SIG-M5 treated with dmso at 0.1 percent for 504 hours (cell line): ENCODE data around the gene ARID5B.
A peak's percentile ranks its signal among the peaks of the same experiment; 100 is the strongest.
"Not testable (repeated sequence)": the region's sequence is repeated elsewhere in the genome, so short reads cannot be mapped to it uniquely, and the experiment has no call there.

Experiments
- DNase-seq: peaks from one replicate; lab custom pipeline; 2025; ENCODE audit not compliant: unreplicated experiment; lab: John Stamatoyannopoulos, UW

Gene ARID5B

DNA sequence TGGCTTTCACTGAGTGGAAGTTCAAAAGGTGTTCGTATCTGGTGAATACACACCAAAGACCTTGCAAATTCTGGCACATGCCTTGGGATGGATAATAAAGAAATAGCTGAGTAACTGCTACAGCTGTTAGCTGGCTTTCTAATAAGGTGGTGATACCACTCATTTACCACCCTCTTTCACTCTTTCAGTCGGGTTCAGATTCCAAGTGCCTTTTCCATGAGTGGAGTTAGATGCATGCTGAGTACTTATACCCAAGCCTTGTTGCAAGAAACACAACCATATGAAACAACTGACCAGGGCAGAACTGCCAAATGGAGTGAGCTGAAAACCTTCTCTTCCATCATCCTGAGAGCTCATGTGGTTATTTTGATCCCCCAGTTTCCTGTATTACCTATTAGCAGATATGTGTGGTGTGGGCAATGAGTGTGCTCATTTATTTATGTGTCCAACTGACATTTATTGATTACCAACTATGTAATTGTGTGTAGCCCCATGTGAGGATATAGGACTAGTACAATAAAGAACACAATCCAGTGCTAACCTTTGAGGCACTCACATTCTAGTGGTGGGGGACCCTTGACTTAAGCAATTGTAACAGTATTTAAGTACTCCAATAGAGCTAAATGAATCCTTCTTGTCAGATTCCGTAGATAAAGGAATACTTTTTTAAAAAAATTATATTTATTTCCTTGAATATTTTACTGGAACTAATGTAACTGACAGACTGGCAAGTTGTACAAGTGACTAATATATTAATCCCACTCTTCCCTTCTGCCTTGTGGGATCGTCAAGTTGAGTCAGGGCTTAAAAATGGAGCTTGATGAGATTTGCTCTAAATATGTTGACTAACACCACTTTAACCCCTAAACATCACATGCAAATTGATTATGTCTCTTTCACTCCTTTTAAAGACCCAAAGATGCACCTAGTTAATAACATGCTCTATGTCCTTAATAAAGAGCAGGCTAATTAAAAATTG is 124.7 kb downstream of the ARID5B start:
- DNase-seq = no peak

DNA sequence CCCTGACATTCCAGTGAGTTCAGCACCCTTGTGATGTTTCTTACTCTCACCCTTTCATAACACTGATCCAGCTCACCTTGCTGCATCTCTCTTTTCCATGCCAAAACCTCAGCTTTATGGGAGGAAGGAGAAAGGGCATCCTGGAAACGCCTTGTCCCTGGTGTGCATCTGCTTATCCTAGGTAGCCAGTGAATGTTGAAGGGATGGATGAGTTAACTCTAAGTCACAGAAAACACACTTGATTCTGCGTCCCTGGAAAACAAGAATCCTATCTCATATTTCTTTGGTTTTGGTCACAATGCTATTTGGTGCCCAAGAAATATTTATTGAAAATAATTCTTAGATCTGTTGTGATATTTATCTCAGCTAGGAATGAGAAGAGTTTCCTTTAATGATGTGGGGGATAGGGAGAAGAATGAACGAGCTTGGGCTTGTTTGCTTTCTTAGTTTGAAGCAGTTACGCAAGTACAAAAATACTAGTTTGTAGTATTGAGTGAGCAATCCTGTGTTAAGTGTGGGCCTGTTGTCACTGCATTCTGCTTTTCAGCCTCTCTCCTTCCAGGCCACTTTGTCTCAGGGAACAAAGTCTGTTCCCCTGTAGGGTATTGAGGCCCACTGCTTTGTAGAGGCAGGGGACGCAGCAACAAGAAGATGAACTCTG is 126.5 kb downstream of the ARID5B start:
- DNase-seq = no peak

DNA sequence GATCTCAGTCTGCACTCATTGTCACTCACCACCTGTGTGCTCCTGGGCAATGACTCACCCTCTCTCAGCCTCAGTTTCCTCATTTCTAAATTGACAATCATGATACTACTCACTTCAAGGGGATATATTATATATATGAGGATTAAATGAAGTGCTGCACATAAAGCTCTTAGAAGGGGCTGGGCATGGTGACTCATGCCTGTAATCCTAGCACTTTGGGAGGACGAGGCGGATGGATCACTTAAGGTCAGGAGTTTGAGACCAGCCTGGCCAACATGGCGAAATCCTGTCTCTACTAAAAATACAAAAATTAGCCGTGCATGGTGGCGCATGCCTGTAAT is 127.0 kb downstream of the ARID5B start:
- not testable (repeated sequence) for DNase-seq

DNA sequence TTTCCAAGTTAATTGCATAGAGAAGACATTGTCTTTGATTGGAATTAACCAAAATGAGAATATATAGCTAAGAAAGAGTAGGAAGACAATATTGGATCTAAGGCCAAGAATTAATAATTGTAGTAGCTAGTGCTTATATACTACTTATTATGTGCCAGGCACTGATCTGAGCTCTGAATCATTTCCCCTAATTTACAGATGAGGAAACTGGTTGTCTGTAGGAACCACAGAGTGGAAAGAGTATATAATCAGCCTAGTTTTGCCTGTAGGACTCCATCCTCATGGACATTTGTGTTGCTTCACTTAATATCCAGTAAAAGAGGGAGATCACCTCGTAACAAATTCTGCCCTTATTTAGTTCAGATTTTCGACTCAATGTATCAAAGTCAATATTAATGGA is 127.9 kb downstream of the ARID5B start:
- no peak for DNase-seq

DNA sequence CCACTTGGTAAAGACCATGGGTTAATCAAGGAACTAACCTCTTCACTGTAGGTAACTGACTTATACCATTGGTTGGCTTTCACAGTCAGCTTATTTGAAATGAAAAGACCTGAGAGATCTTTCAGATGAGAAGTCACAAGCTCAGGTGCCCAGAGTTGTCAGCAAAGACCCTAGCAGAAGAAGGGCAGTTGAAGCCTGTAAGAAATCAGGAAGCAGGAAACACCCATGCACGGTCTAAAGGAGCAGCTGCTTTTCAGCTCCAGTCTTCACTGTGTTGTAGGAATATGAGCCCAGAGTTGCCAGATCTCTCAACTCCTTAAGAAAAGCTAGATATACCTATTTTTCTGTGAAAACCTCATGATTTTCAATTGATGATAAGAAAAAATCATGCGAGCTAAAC is 130.0 kb downstream of the ARID5B start:
- DNase-seq = no peak

DNA sequence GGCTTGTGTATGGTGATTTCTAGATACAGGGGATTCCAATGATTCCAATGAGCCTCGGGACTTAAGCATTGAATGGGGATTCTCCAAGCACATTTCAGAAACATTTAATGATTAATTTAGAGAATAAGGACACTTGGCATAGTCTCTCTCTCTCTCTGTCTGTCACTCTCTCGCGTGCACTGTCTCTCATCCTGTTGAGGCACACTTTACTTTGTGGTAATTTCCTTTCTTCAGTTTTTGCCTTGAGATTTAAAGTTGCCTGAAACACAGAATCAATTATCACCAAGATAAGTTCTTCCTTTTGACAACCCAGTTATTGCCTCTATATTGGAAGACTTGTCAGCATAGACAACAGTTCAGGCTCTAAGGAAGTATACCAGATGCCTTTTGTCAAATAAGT is 131.6 kb downstream of the ARID5B start:
- no peak for DNase-seq

DNA sequence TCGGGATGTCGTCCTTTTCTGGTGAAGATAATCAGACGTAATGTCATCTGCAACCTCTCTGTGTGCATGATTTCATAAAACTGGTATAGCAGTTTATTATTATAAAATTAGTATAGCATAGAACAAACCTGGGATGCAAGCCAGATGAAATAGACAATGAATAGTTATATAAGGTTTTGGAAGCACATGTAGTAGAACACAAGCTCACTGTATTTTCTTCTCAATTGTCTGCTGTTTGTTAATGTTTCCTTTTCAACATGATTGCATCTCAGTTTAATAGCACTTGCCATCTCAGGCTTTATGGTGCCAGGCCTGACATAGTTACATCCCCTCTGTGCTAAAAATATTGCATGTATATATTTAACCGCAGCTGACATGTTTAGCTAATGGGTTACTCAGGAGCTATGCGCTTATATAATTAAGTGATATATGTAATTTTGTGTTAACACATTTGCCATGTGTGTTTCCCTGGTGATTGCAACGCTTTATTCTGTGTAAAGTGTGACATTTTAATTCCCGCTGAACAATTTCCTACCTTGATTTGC is 132.7 kb downstream of the ARID5B start:
- no peak for DNase-seq

DNA sequence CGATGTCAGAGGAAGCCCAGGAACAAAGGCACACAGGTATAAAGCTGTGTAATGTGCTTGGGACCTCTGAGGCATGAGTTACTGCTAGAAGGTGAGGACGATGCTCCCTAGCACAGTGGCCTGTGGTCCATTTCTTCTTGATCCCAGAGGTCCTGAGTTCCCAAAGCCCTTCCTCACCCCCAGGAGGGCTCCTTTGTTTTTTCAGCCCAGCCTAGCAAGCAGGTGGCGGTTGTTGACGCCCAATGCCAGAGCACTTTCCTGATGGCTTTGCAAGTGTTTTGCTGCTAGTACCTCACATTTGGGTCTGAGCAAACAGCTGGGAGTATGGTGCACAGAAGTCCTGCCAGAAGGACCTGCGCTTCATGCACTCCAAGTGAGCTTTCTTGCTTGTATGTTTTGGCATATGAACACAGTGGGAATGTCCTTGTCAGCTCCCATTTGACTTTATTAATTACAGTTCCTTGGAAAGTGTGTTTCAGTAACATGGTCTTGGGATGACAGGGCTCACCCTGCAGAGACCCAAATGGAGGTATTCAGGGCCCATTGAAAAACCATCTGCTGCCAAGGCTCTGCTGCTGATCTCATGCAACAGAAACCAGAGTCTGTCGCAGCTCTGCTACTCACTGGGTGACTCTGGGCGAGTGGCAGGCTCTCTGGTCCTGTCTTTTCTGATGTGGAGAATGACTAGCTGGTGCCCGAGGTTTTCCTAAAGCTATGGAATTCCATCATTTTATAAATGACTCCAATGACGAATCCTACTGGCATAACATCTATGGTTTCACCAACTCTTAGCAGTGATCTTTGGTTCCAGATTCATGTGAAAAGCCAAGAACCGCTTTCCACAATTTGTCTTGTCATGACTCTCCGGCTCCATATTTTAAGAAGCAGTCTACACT is 134.9 kb downstream of the ARID5B start:
- DNase-seq = no peak

DNA sequence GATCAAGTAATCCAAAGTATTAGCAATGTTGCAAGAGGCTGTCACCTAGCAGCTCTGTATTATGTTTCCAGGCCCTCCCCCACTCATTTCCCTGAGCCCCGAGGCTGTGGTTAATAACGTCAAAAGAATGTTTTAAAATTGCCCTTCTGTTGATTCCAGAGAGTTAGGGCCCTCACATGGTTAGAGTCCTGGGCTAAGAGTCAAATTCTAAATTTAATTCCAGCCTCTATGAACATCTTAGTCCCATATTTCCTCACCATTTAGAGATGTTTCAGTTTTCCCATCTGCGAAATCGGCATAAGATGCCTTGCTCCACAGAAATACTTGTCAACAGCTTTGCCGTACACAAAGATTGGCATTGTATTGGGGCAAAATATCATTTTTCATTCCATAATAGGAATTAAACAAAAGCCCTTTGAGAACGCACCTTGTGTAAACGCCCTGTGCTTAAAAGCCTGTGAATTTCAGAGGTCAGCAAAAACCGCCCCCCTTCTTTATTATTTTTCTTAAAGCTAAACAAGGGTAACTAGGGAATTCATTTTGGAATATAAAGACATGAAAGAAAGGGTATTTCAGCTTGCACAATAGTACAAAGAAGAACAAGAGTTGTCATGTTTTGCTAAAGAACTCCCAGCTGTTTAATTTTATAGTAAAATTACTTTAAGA is 135.8 kb downstream of the ARID5B start:
- DNase-seq = no peak

DNA sequence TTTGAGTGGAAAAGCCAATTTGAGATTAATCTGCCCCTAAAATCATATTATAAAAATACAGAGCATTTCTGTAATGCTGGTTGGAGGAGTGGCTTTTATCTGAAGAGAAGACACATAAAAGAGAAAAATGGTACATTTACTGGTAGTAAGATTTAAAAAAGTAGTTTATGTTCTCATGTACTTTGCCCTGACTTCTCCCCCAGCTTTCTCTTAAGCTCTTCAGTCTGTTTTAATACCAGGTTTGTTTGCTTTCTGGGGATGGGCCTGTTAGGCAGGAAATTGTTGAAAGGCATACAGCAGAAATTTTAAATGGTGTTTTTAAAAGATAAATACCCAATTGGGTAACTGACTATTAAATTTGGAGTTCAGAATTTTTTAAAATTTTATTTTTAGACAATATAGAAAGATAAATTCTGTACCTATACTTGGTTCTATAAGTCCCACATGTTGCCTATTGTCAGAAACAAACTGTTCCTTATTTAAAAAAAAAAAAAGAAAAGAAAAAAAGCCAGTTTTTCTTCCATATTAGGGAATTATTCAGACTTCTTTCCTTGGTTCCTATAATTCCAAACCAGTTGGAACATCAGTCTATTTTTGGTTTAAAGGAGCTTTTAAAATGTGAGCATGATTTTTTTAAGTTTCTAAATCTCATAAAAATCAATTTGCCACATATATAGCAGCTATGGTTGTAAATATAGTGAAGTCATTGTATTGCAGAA is 136.6 kb downstream of the ARID5B start:
- peak; percentile 14 for DNase-seq

DNA sequence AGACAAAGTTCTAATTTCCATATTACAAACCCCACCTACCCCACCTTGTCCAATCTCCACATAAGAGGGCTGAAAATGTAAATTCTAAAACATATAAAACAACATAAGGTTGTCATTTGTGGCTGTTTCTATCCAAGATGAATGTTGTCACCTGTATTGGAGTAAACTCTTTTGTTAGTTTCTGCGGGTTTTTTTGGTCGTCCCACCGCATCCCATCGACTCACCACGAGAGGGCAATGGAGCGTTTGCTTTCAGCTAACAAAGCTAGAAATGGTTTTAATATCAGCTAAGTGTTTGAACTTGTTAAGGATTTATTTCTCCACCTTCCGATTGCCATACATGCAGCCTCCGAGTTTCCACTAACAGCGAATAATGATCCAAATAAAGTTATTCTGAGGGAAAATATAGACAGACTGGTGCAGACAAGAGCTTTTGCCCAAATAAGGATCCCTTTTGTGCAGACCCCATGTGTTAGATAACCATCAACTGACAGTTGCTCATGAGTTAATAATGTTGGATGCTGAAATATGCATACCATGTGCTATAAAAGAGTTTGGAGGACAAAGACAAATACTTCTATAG is 137.2 kb downstream of the ARID5B start:
- DNase-seq = peak; percentile 57

DNA sequence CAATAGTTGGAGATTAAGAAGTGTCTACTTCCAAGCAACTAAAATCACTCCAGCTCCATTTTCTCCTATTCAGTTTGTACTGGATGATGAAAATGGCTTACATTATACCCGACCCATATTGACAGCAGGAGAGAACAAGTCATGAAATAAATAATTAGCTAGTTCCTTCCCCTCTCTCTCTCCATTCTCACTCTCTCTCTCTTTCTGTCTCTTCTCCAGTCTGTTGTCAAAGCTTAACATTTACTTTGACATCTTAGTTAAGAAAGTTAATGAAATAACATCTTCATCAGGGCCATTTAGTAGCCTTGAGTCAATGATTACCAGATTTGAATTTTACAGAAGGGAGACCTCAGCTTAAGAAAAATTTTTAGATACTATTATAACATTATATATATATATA is 138.5 kb downstream of the ARID5B start:
- DNase-seq = no peak

DNA sequence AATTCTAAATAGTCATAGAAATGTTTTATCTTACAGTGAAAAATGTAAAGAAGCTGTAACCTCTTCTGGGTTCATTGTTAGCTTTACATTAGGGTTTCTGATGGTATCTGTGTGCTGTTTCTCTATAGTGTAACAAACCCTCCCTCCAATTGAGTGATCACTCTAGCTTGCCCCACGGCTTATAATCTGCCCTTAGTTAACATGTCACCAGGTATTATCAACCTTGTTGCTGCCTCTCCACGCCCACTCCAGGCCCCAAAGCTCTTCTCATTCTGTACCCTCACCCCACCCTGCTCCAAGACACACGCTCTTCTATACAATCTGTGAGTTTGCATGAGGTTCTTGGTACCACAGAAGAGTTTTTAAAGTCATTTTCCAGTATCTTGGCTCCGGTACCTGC is 139.4 kb downstream of the ARID5B start:
- no peak for DNase-seq

DNA sequence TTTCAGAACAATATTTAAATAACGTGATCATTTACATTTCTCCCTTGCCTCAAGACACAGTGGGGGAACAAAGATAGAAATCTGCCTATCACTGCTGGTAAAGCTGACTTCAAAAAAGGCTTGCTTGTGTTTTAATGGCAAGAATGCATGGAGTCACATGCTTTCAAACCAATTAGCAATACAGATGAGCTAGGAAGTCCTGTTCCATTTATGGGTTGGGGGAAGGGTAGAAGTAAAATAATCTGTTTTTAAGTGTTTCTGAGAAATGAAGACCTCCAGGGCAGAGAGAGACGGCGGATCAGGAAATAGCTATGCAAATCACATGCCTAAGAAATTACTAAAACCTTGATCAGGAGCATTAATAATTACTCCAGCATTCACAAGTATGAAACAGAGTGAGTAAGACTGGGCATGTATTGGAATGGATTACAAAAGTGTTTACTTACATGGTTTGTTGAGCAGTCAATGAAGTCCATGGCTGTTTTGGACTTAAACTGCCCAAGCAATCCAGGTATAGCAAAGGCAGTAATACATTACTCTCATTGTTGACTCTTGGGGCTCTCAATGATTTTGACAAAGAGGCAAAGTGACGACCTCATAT is 142.0 kb downstream of the ARID5B start:
- DNase-seq = no peak

DNA sequence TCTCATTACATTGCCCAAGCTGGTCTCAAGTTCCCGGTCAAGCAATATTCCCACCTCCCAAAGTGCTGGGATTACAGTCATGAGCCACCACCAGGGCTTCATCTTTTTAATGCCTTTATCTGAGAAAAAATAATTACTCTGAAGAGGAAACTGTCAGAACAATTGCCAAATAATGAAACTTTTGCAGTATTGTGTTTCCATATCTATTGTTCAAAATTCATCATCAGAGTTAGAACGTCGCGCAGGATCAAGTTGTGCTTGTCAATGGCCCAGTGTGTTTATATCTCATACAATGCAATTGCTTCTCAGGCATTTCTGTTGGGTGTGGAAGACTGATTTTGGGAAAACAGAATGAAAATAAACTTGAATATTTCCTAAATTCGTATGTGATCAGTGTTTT is 143.1 kb downstream of the ARID5B start:
- DNase-seq = no peak

DNA sequence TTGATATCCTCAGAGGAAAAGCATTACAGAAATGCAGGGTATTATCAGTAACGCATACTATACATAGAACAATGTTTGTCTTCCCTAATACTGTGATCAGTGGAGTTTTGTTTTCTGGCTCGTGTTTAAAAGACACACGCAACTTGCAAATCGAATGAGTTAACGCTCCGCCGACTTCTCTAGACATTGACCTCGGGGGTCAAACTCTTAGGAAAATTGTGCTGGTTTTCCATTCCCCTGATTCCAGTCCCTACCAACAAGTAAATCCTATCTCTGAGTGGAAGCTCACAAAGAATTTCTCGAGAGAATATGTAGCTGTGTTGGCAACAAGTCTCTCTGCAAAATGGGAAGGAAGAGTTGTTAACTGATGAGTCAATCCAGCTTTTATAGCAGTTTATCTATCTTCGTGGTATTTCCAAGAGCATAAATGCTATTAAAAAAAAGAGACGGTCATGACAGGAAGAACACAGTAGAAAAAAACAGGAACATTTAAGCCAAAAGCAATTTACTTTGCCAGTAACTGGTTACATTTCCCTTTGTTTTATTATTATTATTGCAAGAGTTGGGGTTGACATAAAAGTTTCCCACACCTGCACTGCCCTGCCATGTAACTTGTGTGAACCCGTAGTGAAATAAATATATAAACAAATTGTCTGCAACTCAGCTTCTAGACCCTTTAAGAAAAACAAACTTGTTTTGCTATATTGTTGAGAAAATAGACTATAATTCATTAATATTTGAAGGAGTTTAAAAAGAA is 144.4 kb downstream of the ARID5B start:
- peak; percentile 26 for DNase-seq

DNA sequence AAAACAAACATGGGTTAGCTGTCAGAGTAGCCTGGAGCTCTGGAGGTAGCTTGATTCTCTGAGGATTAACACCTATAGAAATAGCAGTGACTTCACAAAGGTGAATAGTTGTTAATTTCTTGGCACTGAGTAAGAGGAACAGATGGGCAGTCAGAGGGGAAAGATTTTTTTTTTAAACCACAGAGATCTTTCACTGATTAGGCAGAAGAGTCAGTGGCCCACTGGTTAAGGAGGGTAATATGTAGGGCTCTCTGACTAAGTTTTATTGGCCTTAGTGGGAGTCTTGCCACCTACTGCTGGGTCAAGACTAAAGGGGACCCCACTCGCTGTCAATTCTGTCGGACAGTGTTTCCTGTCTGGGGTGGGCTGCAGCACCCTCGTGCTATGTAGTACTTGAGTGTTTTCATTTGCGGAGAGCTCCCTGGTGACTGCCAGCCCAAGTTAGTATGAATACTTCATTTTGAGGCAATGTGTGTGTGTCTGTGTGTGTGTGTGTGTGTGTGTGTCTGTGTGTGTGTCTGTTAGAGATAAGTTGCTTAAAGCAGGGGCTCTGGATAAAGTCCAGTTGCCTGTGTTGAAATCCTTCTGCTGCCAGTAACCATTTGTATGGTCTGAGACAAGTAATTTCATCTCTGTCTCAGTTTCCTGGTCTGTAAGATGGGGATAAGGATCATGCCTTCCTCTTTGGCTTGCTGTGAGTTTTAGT is 145.2 kb downstream of the ARID5B start:
- peak; percentile 24 for DNase-seq
